GM18858 (cell line): ENCODE data around the gene DSPP.
A peak's percentile ranks its signal among the peaks of the same experiment; 100 is the strongest.
"Not testable (repeated sequence)": the region's sequence is repeated elsewhere in the genome, so short reads cannot be mapped to it uniquely, and the experiment has no call there.

Experiments
- ATAC-seq: cut with Tn5 transposase; IDR thresholded peaks from one replicate; pipeline ENCODE4 v1.9.1; 2021; ENCODE audit not compliant: unreplicated experiment

Gene DSPP

GRCh38 chr4:87608229-87608628 is at the start of gene DSPP:
Gene DSPP, plus strand, starts transcription at chr4:87608529. Its CDS starts 2,380 bp downstream, at chr4:87610909.
- ATAC-seq = no peak

- ATAC-seq = peak; percentile 97
Observed at GRCh38 chr4:87559090-87559837, 49.1 kb upstream of the DSPP start.

- no peak for ATAC-seq
Observed at GRCh38 chr4:87560802-87561201, 47.5 kb upstream of the DSPP start.

- ATAC-seq = no peak
Observed at GRCh38 chr4:87565746-87566145, 42.6 kb upstream of the DSPP start.

- no peak for ATAC-seq
Observed at GRCh38 chr4:87566276-87566675, 42.1 kb upstream of the DSPP start.

GRCh38 chr4:87567191-87567590 is 41.1 kb upstream of the DSPP start:
- no peak for ATAC-seq

- no peak for ATAC-seq
Observed at GRCh38 chr4:87570290-87570805, 38.0 kb upstream of the DSPP start.

GRCh38 chr4:87574376-87574775 is 34.0 kb upstream of the DSPP start:
- not testable (repeated sequence) for ATAC-seq

GRCh38 chr4:87574996-87575395 is 33.3 kb upstream of the DSPP start:
- no peak for ATAC-seq

- ATAC-seq = no peak
Observed at GRCh38 chr4:87575408-87575807, 32.9 kb upstream of the DSPP start.

GRCh38 chr4:87575983-87576382 is 32.3 kb upstream of the DSPP start:
- ATAC-seq = no peak

GRCh38 chr4:87579478-87579877 is 28.9 kb upstream of the DSPP start:
- ATAC-seq = no peak

GRCh38 chr4:87580057-87580456 is 28.3 kb upstream of the DSPP start:
- no peak for ATAC-seq

GRCh38 chr4:87584222-87584908 is 24.0 kb upstream of the DSPP start:
- no peak for ATAC-seq

- ATAC-seq = no peak
Observed at GRCh38 chr4:87589531-87589930, 18.8 kb upstream of the DSPP start.

GRCh38 chr4:87592124-87592523 is 16.2 kb upstream of the DSPP start:
- no peak for ATAC-seq

GRCh38 chr4:87601361-87601760 is 7.0 kb upstream of the DSPP start:
- no peak for ATAC-seq

GRCh38 chr4:87614292-87614890 is 6.1 kb downstream of the DSPP start:
- ATAC-seq = no peak

GRCh38 chr4:87616268-87616667 is 7.9 kb downstream of the DSPP start:
- no peak for ATAC-seq

- ATAC-seq = no peak
Observed at GRCh38 chr4:87620086-87620485, 11.8 kb downstream of the DSPP start.

- ATAC-seq = no peak
Observed at GRCh38 chr4:87620491-87620890, 12.2 kb downstream of the DSPP start.

- ATAC-seq = no peak
Observed at GRCh38 chr4:87622303-87622702, 14.0 kb downstream of the DSPP start.
